ENCODE data around the gene SMCO4. TPM values are rescaled to one million over a fixed set of nuclear protein-coding genes. Genes with fewer than 3 reads are reported as not detected.
A peak's percentile ranks its signal among the peaks of the same experiment; 100 is the strongest.

Gene SMCO4, protein sequence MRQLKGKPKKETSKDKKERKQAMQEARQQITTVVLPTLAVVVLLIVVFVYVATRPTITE
- total RNA-seq (8.6 and 44.2 TPM in 2 replicates), polyA plus RNA-seq (6.4 and 8.2 TPM in 2 replicates), polyA minus RNA-seq (ENCODE audit: low replicate concordance) (9.2 TPM in 1 of 2 replicates, not detected in the other)
- 11.0 and 11.5 TPM in 2 replicates for polyA plus RNA-seq (2012)

DNA sequence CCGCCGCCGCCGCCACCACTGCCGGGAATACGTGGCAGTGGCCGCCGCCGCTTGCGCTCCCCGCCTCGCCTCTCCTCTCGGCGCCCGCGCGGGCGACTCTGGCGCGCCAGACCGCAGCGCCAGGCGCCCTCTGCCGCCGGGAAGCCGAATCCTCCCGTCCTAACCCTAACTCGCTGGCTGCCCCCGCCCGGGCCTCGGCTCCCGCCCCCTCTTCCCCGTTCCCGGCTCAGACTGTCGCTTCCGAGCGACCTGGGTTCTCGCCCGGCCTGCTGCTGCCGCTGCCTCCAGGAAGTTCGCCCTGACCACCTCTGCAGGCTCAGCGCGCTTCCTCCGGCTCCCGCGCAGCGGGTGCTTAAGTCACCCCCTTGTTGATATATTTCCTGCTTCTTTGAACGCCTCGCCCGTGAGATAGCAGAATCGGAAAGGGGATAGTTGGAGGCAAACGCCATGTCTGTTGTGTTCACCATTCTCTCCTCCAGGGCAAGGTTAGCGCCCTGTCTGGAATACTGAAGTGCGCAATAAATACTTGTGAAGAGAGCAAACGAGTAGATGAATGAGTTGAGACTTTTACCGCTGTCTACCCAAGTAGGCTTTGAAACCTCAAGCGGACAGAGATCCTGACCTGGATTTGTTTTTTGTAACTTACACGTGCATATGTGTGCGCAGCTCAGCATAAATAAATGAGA, at the start of gene SMCO4:
SMCO4 (minus strand) TSS at position 100 of the 686 bp plus-strand sequence. CDS start 64,202 bp downstream, outside the sequence.
- Histone ChIP-seq H3K4me1 (ENCODE audit: control insufficient read depth, extremely low read depth, insufficient read depth, low read length) (peaks cover 7% of the 10 kb centered on the region), H3K4me3 (replicated peaks in 1 of 4; ENCODE audit: control extremely low read depth in 1 of 4, insufficient read depth in 1 of 4, low read depth in 3 of 4, low read length in 4 of 4) (peak within 1 kb of the TSS; percentile 54 to 79 (median 66)), H2AFZ (ENCODE audit: low read length) (peak within 1 kb of the TSS; percentile 87), H3K9me3 (ENCODE audit: control insufficient read depth, insufficient read depth, low read depth, low read length) (no peaks in the 10 kb centered on the region), H3K36me3 (ENCODE audit: control insufficient read depth, insufficient read depth, low read length) (no peaks in the 10 kb centered on the region), H3K4me2 (ENCODE audit: extremely low read depth, insufficient read depth, low read length) (peak within 1 kb of the TSS; percentile 95), H4K20me1 (ENCODE audit: control insufficient read depth, extremely low read depth, insufficient read depth, low read length) (no peaks in the 10 kb centered on the region), H3K79me2 (ENCODE audit: control insufficient read depth, insufficient read depth, low read length) (no peaks in the 10 kb centered on the region), H3K9ac (ENCODE audit: insufficient read depth, low read length) (peak within 1 kb of the TSS; percentile 51), H3K27ac (ENCODE audit: insufficient read depth, low read length) (no peak within 1 kb of the TSS), H3K27me3 (ENCODE audit: control insufficient read depth, insufficient read depth, low read length) (peaks cover 3% of the 10 kb centered on the region)
- DNase-seq (ENCODE audit: low read depth in 2 of 2): peak; percentile 68 to 69
- TF ChIP-seq EZH2 (IDR thresholded peaks at IDR 0.05; ENCODE audit: low read length, missing control alignments): no peak
- TF ChIP-seq, protein P1, sequence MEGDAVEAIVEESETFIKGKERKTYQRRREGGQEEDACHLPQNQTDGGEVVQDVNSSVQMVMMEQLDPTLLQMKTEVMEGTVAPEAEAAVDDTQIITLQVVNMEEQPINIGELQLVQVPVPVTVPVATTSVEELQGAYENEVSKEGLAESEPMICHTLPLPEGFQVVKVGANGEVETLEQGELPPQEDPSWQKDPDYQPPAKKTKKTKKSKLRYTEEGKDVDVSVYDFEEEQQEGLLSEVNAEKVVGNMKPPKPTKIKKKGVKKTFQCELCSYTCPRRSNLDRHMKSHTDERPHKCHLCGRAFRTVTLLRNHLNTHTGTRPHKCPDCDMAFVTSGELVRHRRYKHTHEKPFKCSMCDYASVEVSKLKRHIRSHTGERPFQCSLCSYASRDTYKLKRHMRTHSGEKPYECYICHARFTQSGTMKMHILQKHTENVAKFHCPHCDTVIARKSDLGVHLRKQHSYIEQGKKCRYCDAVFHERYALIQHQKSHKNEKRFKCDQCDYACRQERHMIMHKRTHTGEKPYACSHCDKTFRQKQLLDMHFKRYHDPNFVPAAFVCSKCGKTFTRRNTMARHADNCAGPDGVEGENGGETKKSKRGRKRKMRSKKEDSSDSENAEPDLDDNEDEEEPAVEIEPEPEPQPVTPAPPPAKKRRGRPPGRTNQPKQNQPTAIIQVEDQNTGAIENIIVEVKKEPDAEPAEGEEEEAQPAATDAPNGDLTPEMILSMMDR (conservative IDR thresholded peaks at IDR 0.05 in 1 of 2, IDR thresholded peaks at IDR 0.05 in 1 of 2; ENCODE audit: low read depth in 1 of 2, low read length in 2 of 2): peak; percentile 49 to 63

DNA sequence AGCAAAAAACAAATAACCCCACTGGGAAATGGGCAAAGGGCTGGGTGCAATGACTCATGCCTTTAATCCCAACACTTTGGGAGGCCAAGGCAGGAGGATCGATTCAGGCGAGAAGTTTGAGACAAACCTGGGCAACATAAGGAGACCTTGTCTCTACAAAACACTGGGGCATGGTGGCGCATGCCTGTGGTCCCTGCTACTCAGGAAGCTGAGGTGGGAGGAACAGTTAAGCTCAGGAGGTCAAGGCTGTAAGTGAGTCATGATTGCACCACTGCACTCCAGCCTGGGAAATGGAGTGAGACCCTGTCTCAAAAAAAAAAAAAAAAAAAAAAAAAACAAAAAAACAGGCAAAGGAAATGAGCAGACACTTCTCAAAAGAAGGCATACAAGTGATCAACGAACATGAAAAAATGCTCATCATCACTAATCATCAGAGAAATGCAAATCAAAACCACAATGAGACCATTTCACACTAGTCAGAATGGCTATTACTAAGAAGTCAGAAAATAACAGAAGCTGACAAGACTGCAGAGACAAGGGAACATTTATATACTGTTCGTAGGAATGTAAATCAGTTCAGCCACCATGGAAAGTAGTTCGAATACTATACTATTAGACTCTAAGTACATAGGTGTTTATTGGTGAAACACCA, 48.2 kb upstream of the SMCO4 start:
- H3K79me2 ChIP-seq (ENCODE audit: control insufficient read depth, insufficient read depth, low read length): no peaks in the 10 kb centered on the region
- no peak overlapping the region for H3K4me2 ChIP-seq (ENCODE audit: extremely low read depth, insufficient read depth, low read length)
- H4K20me1 ChIP-seq (ENCODE audit: control insufficient read depth, extremely low read depth, insufficient read depth, low read length): no peaks in the 10 kb centered on the region
- TF ChIP-seq, protein P1 (conservative IDR thresholded peaks at IDR 0.05 in 1 of 2, IDR thresholded peaks at IDR 0.05 in 1 of 2; ENCODE audit: low read depth in 1 of 2, low read length in 2 of 2): no peak
- TF ChIP-seq EZH2 (IDR thresholded peaks at IDR 0.05; ENCODE audit: low read length, missing control alignments): no peak
- no peak overlapping the region for H3K4me3 ChIP-seq (replicated peaks in 1 of 4; ENCODE audit: control extremely low read depth in 1 of 4, insufficient read depth in 1 of 4, low read depth in 3 of 4, low read length in 4 of 4)
- H2AFZ ChIP-seq (ENCODE audit: low read length): no peak overlapping the region
- peak; percentile 72 to 82 for DNase-seq (ENCODE audit: low read depth in 2 of 2)
- H3K4me1 ChIP-seq (ENCODE audit: control insufficient read depth, extremely low read depth, insufficient read depth, low read length): no peaks in the 10 kb centered on the region
- H3K9ac ChIP-seq (ENCODE audit: insufficient read depth, low read length): no peak overlapping the region
- H3K27me3 ChIP-seq (ENCODE audit: control insufficient read depth, insufficient read depth, low read length): peaks cover 2% of the 10 kb centered on the region
- no peak overlapping the region for H3K27ac ChIP-seq (ENCODE audit: insufficient read depth, low read length)
- no peaks in the 10 kb centered on the region for H3K9me3 ChIP-seq (ENCODE audit: control insufficient read depth, insufficient read depth, low read depth, low read length)
- no peaks in the 10 kb centered on the region for H3K36me3 ChIP-seq (ENCODE audit: control insufficient read depth, insufficient read depth, low read length)

DNA sequence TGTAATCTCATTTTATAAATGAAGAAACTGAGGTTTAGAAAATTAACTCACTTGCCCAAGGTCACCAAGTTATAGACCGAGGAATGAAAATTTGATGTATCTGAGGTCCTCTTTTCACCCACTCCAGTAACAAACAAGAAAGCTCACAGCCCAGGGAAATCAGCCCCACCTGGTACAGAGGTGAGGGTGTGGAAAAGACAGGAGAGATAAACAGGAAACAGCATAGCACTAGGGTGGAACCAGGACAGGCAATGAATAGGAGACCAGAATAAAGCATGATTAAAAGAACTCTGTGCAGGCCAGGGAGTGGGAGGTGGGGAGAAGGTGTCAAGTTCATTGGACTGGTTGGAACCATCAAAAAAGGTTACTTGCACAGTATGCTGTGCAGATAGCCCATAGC, 46.2 kb upstream of the SMCO4 start:
- TF ChIP-seq EZH2 (IDR thresholded peaks at IDR 0.05; ENCODE audit: low read length, missing control alignments): no peak
- TF ChIP-seq, protein P1 (conservative IDR thresholded peaks at IDR 0.05 in 1 of 2, IDR thresholded peaks at IDR 0.05 in 1 of 2; ENCODE audit: low read depth in 1 of 2, low read length in 2 of 2): no peak
- Histone ChIP-seq H3K4me3 (replicated peaks in 1 of 4; ENCODE audit: control extremely low read depth in 1 of 4, insufficient read depth in 1 of 4, low read depth in 3 of 4, low read length in 4 of 4) (no peak overlapping the region), H3K79me2 (ENCODE audit: control insufficient read depth, insufficient read depth, low read length) (no peaks in the 10 kb centered on the region), H3K4me2 (ENCODE audit: extremely low read depth, insufficient read depth, low read length) (no peak overlapping the region), H3K27ac (ENCODE audit: insufficient read depth, low read length) (no peak overlapping the region), H3K9ac (ENCODE audit: insufficient read depth, low read length) (no peak overlapping the region), H3K36me3 (ENCODE audit: control insufficient read depth, insufficient read depth, low read length) (no peaks in the 10 kb centered on the region), H3K9me3 (ENCODE audit: control insufficient read depth, insufficient read depth, low read depth, low read length) (no peaks in the 10 kb centered on the region), H4K20me1 (ENCODE audit: control insufficient read depth, extremely low read depth, insufficient read depth, low read length) (no peaks in the 10 kb centered on the region), H2AFZ (ENCODE audit: low read length) (no peak overlapping the region), H3K27me3 (ENCODE audit: control insufficient read depth, insufficient read depth, low read length) (peaks cover 2% of the 10 kb centered on the region), H3K4me1 (ENCODE audit: control insufficient read depth, extremely low read depth, insufficient read depth, low read length) (no peaks in the 10 kb centered on the region)
- DNase-seq (ENCODE audit: low read depth in 2 of 2): no peak
